HEK293 (cell line): ENCODE results near the gene USP32.

Source experiments
- EGR2 ChIP-seq: fragments of 450-650 bp; formaldehyde crosslinking; IDR thresholded peaks from 2 replicates; pipeline ENCODE4 v1.5.1; 2016; ENCODE audit warnings: low read depth, missing biosample characterization, missing genetic modification characterization
- FEZF1 ChIP-seq: fragments of 450-650 bp; formaldehyde crosslinking; IDR thresholded peaks from 2 replicates; pipeline ENCODE4 v1.5.1; 2016; ENCODE audit warnings: missing biosample characterization, missing genetic modification characterization
- KLF8 ChIP-seq: fragments of 450-650 bp; formaldehyde crosslinking; IDR thresholded peaks from 2 replicates; pipeline ENCODE4 v1.5.1; 2016; ENCODE audit warnings: missing biosample characterization, missing genetic modification characterization
- RBAK ChIP-seq: fragments of 450-650 bp; formaldehyde crosslinking; IDR thresholded peaks from 2 replicates; pipeline ENCODE4 v1.5.1; 2016; ENCODE audit warnings: missing biosample characterization, missing genetic modification characterization
- SALL2 ChIP-seq: fragments of 450-650 bp; formaldehyde crosslinking; IDR thresholded peaks from 2 replicates; pipeline ENCODE4 v1.5.0; 2017; ENCODE audit warnings: missing biosample characterization, mild to moderate bottlenecking, missing genetic modification characterization, borderline replicate concordance
- SP2 ChIP-seq: fragments of 450-650 bp; formaldehyde crosslinking; IDR thresholded peaks from 2 replicates; pipeline ENCODE4 v1.5.1; 2016; ENCODE audit warnings: missing biosample characterization, missing genetic modification characterization
- TCF7L2 ChIP-seq: IDR thresholded peaks from 2 replicates; pipeline ENCODE4 v1.6.1; 2011; ENCODE audit warnings: low read depth, mild to moderate bottlenecking, inconsistent platforms, low read length, moderate library complexity, borderline replicate concordance
- WT1 ChIP-seq: fragments of 450-650 bp; formaldehyde crosslinking; IDR thresholded peaks from 2 replicates; pipeline ENCODE4 v1.5.1; 2016; ENCODE audit warnings: missing biosample characterization, missing genetic modification characterization
- YY1 ChIP-seq: fragments of 450-650 bp; formaldehyde crosslinking; IDR thresholded peaks from 2 replicates; pipeline ENCODE4 v1.5.1; 2018; ENCODE audit warnings: missing biosample characterization, missing genetic modification characterization
- ZIC2 ChIP-seq: fragments of 450-650 bp; formaldehyde crosslinking; IDR thresholded peaks from 2 replicates; pipeline ENCODE4 v1.5.1; 2016; ENCODE audit warnings: missing biosample characterization, missing genetic modification characterization
- ZNF10 ChIP-seq: fragments of 450-650 bp; formaldehyde crosslinking; IDR thresholded peaks from 2 replicates; pipeline ENCODE4 v1.5.1; 2017; ENCODE audit warnings: missing biosample characterization, missing genetic modification characterization
- ZNF133 ChIP-seq: fragments of 450-650 bp; formaldehyde crosslinking; IDR thresholded peaks from 2 replicates; pipeline ENCODE4 v1.5.1; 2016; ENCODE audit warnings: missing biosample characterization, missing genetic modification characterization
- ZNF214 ChIP-seq: fragments of 450-650 bp; formaldehyde crosslinking; IDR thresholded peaks from 2 replicates; pipeline ENCODE4 v1.5.1; 2017; ENCODE audit warnings: missing biosample characterization, mild to moderate bottlenecking, missing genetic modification characterization, borderline replicate concordance
- ZNF248 ChIP-seq: fragments of 450-650 bp; formaldehyde crosslinking; IDR thresholded peaks from 2 replicates; pipeline ENCODE4 v1.5.1; 2017; ENCODE audit warnings: missing biosample characterization, missing genetic modification characterization
- ZNF391 ChIP-seq: fragments of 450-650 bp; formaldehyde crosslinking; IDR thresholded peaks from 2 replicates; pipeline ENCODE4 v1.5.1; 2016; ENCODE audit warnings: low read depth, missing biosample characterization, missing genetic modification characterization, borderline replicate concordance
- ZNF404 ChIP-seq: fragments of 450-650 bp; formaldehyde crosslinking; IDR thresholded peaks from 2 replicates; pipeline ENCODE4 v1.5.1; 2017; ENCODE audit warnings: missing biosample characterization, missing genetic modification characterization
- ZNF529 ChIP-seq: fragments of 450-650 bp; formaldehyde crosslinking; IDR thresholded peaks from 2 replicates; pipeline ENCODE4 v1.5.1; 2017; ENCODE audit warnings: missing genetic modification characterization, missing biosample characterization; ENCODE audit not compliant: insufficient replicate concordance
- ZNF561 ChIP-seq: fragments of 450-650 bp; IDR thresholded peaks from 2 replicates; pipeline ENCODE4 v1.5.1; 2018; ENCODE audit warnings: missing biosample characterization, missing genetic modification characterization, borderline replicate concordance
- ZNF623 ChIP-seq: fragments of 450-650 bp; formaldehyde crosslinking; IDR thresholded peaks from 2 replicates; pipeline ENCODE4 v1.5.1; 2016; ENCODE audit warnings: missing biosample characterization, missing genetic modification characterization
- ZNF660 ChIP-seq: fragments of 450-650 bp; IDR thresholded peaks from 2 replicates; pipeline ENCODE4 v1.5.1; 2018; ENCODE audit warnings: missing biosample characterization, mild to moderate bottlenecking, missing genetic modification characterization
- ZNF677 ChIP-seq: fragments of 450-650 bp; IDR thresholded peaks from 2 replicates; pipeline ENCODE4 v1.5.0; 2018; ENCODE audit warnings: missing biosample characterization, mild to moderate bottlenecking, missing genetic modification characterization, moderate library complexity
- ZSCAN16 ChIP-seq: fragments of 450-650 bp; formaldehyde crosslinking; IDR thresholded peaks from 2 replicates; pipeline ENCODE4 v1.5.1; 2016; ENCODE audit warnings: missing biosample characterization, missing genetic modification characterization
- ZSCAN23 ChIP-seq: fragments of 450-650 bp; formaldehyde crosslinking; IDR thresholded peaks from 2 replicates; pipeline ENCODE4 v1.5.1; 2016; ENCODE audit warnings: missing biosample characterization, missing genetic modification characterization
- TF ChIP-seq, protein P1 (sequence below): fragments of 450-650 bp; formaldehyde crosslinking; conservative IDR thresholded peaks from 2 replicates; pipeline ENCODE4 v1.5.1; 2016; ENCODE audit warnings: low read depth, missing biosample characterization, missing genetic modification characterization
- TF ChIP-seq, protein P2 (sequence below): fragments of 450-650 bp; formaldehyde crosslinking; IDR thresholded peaks from 2 replicates; pipeline ENCODE4 v1.5.1; 2016; ENCODE audit warnings: missing biosample characterization, missing genetic modification characterization
- TF ChIP-seq, protein P3 (sequence below): fragments of 450-650 bp; formaldehyde crosslinking; IDR thresholded peaks from 2 replicates; pipeline ENCODE4 v1.5.1; 2017; ENCODE audit warnings: missing biosample characterization, mild to moderate bottlenecking, missing genetic modification characterization, moderate library complexity
- TF ChIP-seq, protein P4 (sequence below): fragments of 450-650 bp; formaldehyde crosslinking; IDR thresholded peaks from 2 replicates; pipeline ENCODE4 v1.5.1; 2017; ENCODE audit warnings: missing biosample characterization, missing genetic modification characterization
- TF ChIP-seq, protein P5 (sequence below): fragments of 450-650 bp; formaldehyde crosslinking; IDR thresholded peaks from 2 replicates; pipeline ENCODE4 v1.5.0; 2017; ENCODE audit warnings: missing biosample characterization, missing genetic modification characterization, borderline replicate concordance
- TF ChIP-seq, protein P6 (sequence below): fragments of 450-650 bp; formaldehyde crosslinking; IDR thresholded peaks from 2 replicates; pipeline ENCODE4 v1.5.1; 2016; ENCODE audit warnings: missing biosample characterization, missing genetic modification characterization

Gene USP32

DNA sequence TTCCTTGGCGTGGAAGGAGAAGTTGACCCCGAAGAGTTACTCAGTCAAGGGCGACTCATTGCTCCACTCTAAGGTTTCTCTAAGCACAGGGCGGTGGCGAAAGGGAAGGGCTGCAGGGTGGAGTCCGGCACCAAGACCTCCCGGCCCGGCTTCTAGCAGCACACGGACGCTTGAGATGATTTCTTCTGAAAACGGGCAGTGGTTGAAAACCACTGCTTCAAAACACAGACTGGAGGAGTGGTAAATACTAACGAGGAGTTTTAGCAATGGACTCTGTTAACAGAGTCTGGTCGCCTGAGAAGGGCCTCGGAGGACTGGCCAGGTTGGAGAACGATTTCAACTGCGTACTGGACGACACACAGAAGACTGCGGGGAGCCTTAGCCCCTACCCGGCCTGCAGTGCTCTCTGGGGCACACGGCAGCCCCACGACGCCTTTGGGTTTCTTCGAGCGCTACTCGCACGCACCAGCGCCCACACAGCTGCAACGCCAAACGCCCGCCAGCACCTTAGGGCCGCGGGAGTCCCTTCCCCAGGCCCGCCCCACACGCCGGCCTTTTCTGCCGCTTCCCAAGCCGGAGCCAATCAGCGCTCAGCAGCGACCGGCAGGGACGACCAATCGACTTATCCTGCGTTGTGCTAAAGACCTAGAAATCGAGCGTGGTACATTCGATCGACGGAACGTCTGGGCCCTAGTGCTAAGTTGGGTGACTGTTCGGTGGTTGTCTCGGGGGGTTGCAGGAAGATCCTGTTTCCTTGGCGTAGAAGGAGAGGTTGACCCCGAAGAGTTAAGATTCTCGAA, 256.6 kb downstream of the USP32 start (continued):
- TF ChIP-seq RBAK (tag by site-specific recombination) (no peak), ZNF391 (no peak), ZNF623 (tag by site-specific recombination) (no peak), ZNF133 (tag by site-specific recombination) (no peak), ZNF677 (tag by site-specific recombination) (no peak), ZIC2 (peak; percentile 33; the same call in 1 of the 2 replicates), KLF8 (peak; percentile 58; the same call in 1 of the 2 replicates), ZNF660 (tag by site-specific recombination) (no peak), ZNF214 (tag by site-specific recombination) (no peak), YY1 (tag by site-specific recombination) (no peak), ZNF10 (tag by site-specific recombination) (no peak), EGR2 (tag by site-specific recombination) (peak; percentile 58; the same call in 1 of the 2 replicates), ZSCAN16 (tag by site-specific recombination) (no peak), SALL2 (tag by site-specific recombination) (no peak), ZSCAN23 (tag by site-specific recombination) (no peak), FEZF1 (tag by site-specific recombination) (peak; percentile 92), ZNF529 (tag by site-specific recombination) (no peak), SP2 (tag by site-specific recombination) (peak; percentile 77), ZNF404 (tag by site-specific recombination) (no peak), TCF7L2 (no peak), ZNF561 (tag by site-specific recombination) (0 out of 2 replicates have a peak, but pooled peaks have one; percentile 58), WT1 (tag by site-specific recombination) (no peak), ZNF248 (no peak)
- TF ChIP-seq, protein P1, sequence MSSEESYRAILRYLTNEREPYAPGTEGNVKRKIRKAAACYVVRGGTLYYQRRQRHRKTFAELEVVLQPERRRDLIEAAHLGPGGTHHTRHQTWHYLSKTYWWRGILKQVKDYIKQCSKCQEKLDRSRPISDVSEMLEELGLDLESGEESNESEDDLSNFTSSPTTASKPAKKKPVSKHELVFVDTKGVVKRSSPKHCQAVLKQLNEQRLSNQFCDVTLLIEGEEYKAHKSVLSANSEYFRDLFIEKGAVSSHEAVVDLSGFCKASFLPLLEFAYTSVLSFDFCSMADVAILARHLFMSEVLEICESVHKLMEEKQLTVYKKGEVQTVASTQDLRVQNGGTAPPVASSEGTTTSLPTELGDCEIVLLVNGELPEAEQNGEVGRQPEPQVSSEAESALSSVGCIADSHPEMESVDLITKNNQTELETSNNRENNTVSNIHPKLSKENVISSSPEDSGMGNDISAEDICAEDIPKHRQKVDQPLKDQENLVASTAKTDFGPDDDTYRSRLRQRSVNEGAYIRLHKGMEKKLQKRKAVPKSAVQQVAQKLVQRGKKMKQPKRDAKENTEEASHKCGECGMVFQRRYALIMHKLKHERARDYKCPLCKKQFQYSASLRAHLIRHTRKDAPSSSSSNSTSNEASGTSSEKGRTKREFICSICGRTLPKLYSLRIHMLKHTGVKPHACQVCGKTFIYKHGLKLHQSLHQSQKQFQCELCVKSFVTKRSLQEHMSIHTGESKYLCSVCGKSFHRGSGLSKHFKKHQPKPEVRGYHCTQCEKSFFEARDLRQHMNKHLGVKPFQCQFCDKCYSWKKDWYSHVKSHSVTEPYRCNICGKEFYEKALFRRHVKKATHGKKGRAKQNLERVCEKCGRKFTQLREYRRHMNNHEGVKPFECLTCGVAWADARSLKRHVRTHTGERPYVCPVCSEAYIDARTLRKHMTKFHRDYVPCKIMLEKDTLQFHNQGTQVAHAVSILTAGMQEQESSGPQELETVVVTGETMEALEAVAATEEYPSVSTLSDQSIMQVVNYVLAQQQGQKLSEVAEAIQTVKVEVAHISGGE (tag by site-specific recombination), result no peak
- TF ChIP-seq, protein P2, sequence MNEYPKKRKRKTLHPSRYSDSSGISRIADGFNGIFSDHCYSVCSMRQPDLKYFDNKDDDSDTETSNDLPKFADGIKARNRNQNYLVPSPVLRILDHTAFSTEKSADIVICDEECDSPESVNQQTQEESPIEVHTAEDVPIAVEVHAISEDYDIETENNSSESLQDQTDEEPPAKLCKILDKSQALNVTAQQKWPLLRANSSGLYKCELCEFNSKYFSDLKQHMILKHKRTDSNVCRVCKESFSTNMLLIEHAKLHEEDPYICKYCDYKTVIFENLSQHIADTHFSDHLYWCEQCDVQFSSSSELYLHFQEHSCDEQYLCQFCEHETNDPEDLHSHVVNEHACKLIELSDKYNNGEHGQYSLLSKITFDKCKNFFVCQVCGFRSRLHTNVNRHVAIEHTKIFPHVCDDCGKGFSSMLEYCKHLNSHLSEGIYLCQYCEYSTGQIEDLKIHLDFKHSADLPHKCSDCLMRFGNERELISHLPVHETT, result no peak
- TF ChIP-seq, protein P3, sequence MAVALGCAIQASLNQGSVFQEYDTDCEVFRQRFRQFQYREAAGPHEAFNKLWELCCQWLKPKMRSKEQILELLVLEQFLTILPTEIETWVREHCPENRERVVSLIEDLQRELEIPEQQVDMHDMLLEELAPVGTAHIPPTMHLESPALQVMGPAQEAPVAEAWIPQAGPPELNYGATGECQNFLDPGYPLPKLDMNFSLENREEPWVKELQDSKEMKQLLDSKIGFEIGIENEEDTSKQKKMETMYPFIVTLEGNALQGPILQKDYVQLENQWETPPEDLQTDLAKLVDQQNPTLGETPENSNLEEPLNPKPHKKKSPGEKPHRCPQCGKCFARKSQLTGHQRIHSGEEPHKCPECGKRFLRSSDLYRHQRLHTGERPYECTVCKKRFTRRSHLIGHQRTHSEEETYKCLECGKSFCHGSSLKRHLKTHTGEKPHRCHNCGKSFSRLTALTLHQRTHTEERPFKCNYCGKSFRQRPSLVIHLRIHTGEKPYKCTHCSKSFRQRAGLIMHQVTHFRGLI, result no peak
- TF ChIP-seq, protein P4, sequence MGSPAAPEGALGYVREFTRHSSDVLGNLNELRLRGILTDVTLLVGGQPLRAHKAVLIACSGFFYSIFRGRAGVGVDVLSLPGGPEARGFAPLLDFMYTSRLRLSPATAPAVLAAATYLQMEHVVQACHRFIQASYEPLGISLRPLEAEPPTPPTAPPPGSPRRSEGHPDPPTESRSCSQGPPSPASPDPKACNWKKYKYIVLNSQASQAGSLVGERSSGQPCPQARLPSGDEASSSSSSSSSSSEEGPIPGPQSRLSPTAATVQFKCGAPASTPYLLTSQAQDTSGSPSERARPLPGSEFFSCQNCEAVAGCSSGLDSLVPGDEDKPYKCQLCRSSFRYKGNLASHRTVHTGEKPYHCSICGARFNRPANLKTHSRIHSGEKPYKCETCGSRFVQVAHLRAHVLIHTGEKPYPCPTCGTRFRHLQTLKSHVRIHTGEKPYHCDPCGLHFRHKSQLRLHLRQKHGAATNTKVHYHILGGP (tag by site-specific recombination), result no peak
- TF ChIP-seq, protein P5, sequence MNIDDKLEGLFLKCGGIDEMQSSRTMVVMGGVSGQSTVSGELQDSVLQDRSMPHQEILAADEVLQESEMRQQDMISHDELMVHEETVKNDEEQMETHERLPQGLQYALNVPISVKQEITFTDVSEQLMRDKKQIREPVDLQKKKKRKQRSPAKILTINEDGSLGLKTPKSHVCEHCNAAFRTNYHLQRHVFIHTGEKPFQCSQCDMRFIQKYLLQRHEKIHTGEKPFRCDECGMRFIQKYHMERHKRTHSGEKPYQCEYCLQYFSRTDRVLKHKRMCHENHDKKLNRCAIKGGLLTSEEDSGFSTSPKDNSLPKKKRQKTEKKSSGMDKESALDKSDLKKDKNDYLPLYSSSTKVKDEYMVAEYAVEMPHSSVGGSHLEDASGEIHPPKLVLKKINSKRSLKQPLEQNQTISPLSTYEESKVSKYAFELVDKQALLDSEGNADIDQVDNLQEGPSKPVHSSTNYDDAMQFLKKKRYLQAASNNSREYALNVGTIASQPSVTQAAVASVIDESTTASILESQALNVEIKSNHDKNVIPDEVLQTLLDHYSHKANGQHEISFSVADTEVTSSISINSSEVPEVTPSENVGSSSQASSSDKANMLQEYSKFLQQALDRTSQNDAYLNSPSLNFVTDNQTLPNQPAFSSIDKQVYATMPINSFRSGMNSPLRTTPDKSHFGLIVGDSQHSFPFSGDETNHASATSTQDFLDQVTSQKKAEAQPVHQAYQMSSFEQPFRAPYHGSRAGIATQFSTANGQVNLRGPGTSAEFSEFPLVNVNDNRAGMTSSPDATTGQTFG (tag by site-specific recombination), result no peak
- TF ChIP-seq, protein P6, sequence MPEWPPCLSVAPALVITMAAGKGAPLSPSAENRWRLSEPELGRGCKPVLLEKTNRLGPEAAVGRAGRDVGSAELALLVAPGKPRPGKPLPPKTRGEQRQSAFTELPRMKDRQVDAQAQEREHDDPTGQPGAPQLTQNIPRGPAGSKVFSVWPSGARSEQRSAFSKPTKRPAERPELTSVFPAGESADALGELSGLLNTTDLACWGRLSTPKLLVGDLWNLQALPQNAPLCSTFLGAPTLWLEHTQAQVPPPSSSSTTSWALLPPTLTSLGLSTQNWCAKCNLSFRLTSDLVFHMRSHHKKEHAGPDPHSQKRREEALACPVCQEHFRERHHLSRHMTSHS (tag by site-specific recombination), result no peak
